ENCODE results near the gene CLEC4M. TPM values are rescaled to one million over a fixed set of nuclear protein-coding genes. Genes with fewer than 3 reads are reported as not detected.
A peak's percentile ranks its signal among the peaks of the same experiment; 100 is the strongest.
"Not testable (repeated sequence)": the region's sequence is repeated elsewhere in the genome, so short reads cannot be mapped to it uniquely, and the experiment has no call there.

CLEC4M gene
- total RNA-seq, 2 donors from 2014 or later, result not detected

- Mint-ChIP-seq H3K36me3 (peaks cover 6% of the 10 kb centered on the region), H3K27me3 (peaks cover 29 to 33% of the 10 kb centered on the region in 2 donors), H3K4me3 (no peak overlapping the region), H3K27ac (no peak overlapping the region), H3K9me3 (peaks cover 5% of the 10 kb centered on the region), H3K4me1 (ENCODE audit: low read depth in 2 of 2) (peaks cover under 1% of the 10 kb centered on the region in 2 donors)
- DNase-seq (ENCODE audit: low spot score) (no peak), ATAC-seq (no peak)
Measured at GRCh38 chr19:7744871-7745650, 18.0 kb upstream of the CLEC4M start.

- H3K27me3 Mint-ChIP-seq, result peaks cover 28 to 32% of the 10 kb centered on the region in 2 donors
- H3K4me3 Mint-ChIP-seq; DNase-seq (ENCODE audit: low spot score); H3K9me3 Mint-ChIP-seq; H3K36me3 Mint-ChIP-seq; ATAC-seq: not testable (repeated sequence)
- peak overlapping the region in 1 of 2 donors; percentile 51 for H3K27ac Mint-ChIP-seq
- H3K4me1 Mint-ChIP-seq (ENCODE audit: low read depth in 2 of 2), result peaks cover 12 to 13% of the 10 kb centered on the region in 2 donors
Measured at GRCh38 chr19:7746306-7746705, 16.7 kb upstream of the CLEC4M start.

GRCh38 chr19:7746903-7747884 lies 15.8 kb upstream of the CLEC4M start, which contains the start of gene CD209:
Gene CD209 (minus strand): TSS chr19:7747534. CDS start chr19:7747511, 23 bp downstream.
- H3K27ac Mint-ChIP-seq, result no peak within 1 kb of the TSS
- ATAC-seq, result no peak
- H3K27me3 Mint-ChIP-seq, result peaks cover 25 to 26% of the 10 kb centered on the region in 2 donors
- H3K4me1 Mint-ChIP-seq (ENCODE audit: low read depth in 2 of 2), result peaks cover 14 to 15% of the 10 kb centered on the region in 2 donors
- H3K9me3 Mint-ChIP-seq, result peaks cover 5% of the 10 kb centered on the region
- no peak within 1 kb of the TSS for H3K4me3 Mint-ChIP-seq
- DNase-seq (ENCODE audit: low spot score), result no peak
- peaks cover 6% of the 10 kb centered on the region for H3K36me3 Mint-ChIP-seq

GRCh38 chr19:7748171-7748570 lies 14.9 kb upstream of the CLEC4M start:
- H3K36me3 Mint-ChIP-seq, result peaks cover 9% of the 10 kb centered on the region
- H3K4me1 Mint-ChIP-seq (ENCODE audit: low read depth in 2 of 2), result peaks cover 14 to 17% of the 10 kb centered on the region in 2 donors
- H3K4me3 Mint-ChIP-seq, result no peak overlapping the region

GRCh38 chr19:7748756-7749155 lies 14.3 kb upstream of the CLEC4M start:
- H3K4me1 Mint-ChIP-seq (ENCODE audit: low read depth in 2 of 2), result peaks cover 18 to 21% of the 10 kb centered on the region in 2 donors
- H3K9me3 Mint-ChIP-seq, result peaks cover 5% of the 10 kb centered on the region
- H3K36me3 Mint-ChIP-seq, result peaks cover 12% of the 10 kb centered on the region
- H3K4me3 Mint-ChIP-seq, result no peak overlapping the region
- no peak overlapping the region for H3K27ac Mint-ChIP-seq
- DNase-seq (ENCODE audit: low spot score), result no peak
- no peak for ATAC-seq
- H3K27me3 Mint-ChIP-seq, result peaks cover 24 to 33% of the 10 kb centered on the region in 2 donors

More at GRCh38 chr19:7748171-7748570, 14.9 kb upstream of the CLEC4M start:
- H3K9me3 Mint-ChIP-seq, result peaks cover 5% of the 10 kb centered on the region
- H3K27me3 Mint-ChIP-seq, result peaks cover 24 to 29% of the 10 kb centered on the region in 2 donors
- ATAC-seq (no peak), DNase-seq (ENCODE audit: low spot score) (no peak)
- H3K27ac Mint-ChIP-seq, result no peak overlapping the region

- ATAC-seq (peak; percentile 74 to 80), DNase-seq (ENCODE audit: low spot score) (no peak)
- peaks cover 9% of the 10 kb centered on the region for H3K9me3 Mint-ChIP-seq
- peaks cover 18% of the 10 kb centered on the region for H3K36me3 Mint-ChIP-seq
- H3K4me3 Mint-ChIP-seq, result no peak overlapping the region
- no peak overlapping the region for H3K27ac Mint-ChIP-seq
- peaks cover 21% of the 10 kb centered on the region in 2 donors for H3K4me1 Mint-ChIP-seq (ENCODE audit: low read depth in 2 of 2)
- H3K27me3 Mint-ChIP-seq, result peaks cover 30 to 53% of the 10 kb centered on the region in 2 donors
Measured at GRCh38 chr19:7751157-7751783, 11.8 kb upstream of the CLEC4M start.

- Mint-ChIP-seq H3K4me1 (ENCODE audit: low read depth in 2 of 2) (peaks cover 8 to 10% of the 10 kb centered on the region in 2 donors), H3K27me3 (peaks cover 16 to 29% of the 10 kb centered on the region in 2 donors), H3K4me3 (no peak overlapping the region), H3K36me3 (peaks cover 41% of the 10 kb centered on the region), H3K27ac (no peak overlapping the region), H3K9me3 (peaks cover 21% of the 10 kb centered on the region)
- no peak for ATAC-seq
- DNase-seq (ENCODE audit: low spot score), result no peak
Measured at GRCh38 chr19:7756258-7756657, 6.8 kb upstream of the CLEC4M start.

- Mint-ChIP-seq H3K36me3 (peaks cover 41% of the 10 kb centered on the region), H3K9me3 (peaks cover 21% of the 10 kb centered on the region), H3K4me1 (ENCODE audit: low read depth in 2 of 2) (peaks cover 6 to 8% of the 10 kb centered on the region in 2 donors), H3K4me3 (no peak overlapping the region), H3K27me3 (peaks cover 16 to 31% of the 10 kb centered on the region in 2 donors), H3K27ac (no peak overlapping the region)
- DNase-seq (ENCODE audit: low spot score) (no peak), ATAC-seq (no peak)
Measured at GRCh38 chr19:7757358-7757757, 5.7 kb upstream of the CLEC4M start.

GRCh38 chr19:7759156-7759555 lies 3.9 kb upstream of the CLEC4M start:
- Mint-ChIP-seq H3K27ac (no peak overlapping the region), H3K4me3 (no peak overlapping the region), H3K36me3 (peaks cover 35% of the 10 kb centered on the region), H3K9me3 (peaks cover 21% of the 10 kb centered on the region), H3K27me3 (peaks cover 19 to 37% of the 10 kb centered on the region in 2 donors), H3K4me1 (ENCODE audit: low read depth in 2 of 2) (peaks cover 0 to 3% of the 10 kb centered on the region in 2 donors)
- DNase-seq (ENCODE audit: low spot score), result no peak
- no peak for ATAC-seq

GRCh38 chr19:7763696-7764095 lies 653 bp downstream of the CLEC4M start:
- peak in 1 of 2 donors; percentile 10 for ATAC-seq
- Mint-ChIP-seq H3K9me3 (peaks cover 8% of the 10 kb centered on the region), H3K4me3 (no peak overlapping the region), H3K4me1 (ENCODE audit: low read depth in 2 of 2) (no peaks in the 10 kb centered on the region), H3K27me3 (peaks cover 23 to 25% of the 10 kb centered on the region in 2 donors), H3K27ac (no peak overlapping the region), H3K36me3 (peaks cover 13% of the 10 kb centered on the region)
- no peak for DNase-seq (ENCODE audit: low spot score)

- DNase-seq (ENCODE audit: low spot score); H3K27ac Mint-ChIP-seq; H3K4me3 Mint-ChIP-seq; H3K4me1 Mint-ChIP-seq (ENCODE audit: low read depth in 2 of 2); ATAC-seq; H3K36me3 Mint-ChIP-seq; H3K9me3 Mint-ChIP-seq: not testable (repeated sequence)
- H3K27me3 Mint-ChIP-seq, result peaks cover 25% of the 10 kb centered on the region in 2 donors
Measured at GRCh38 chr19:7764157-7764556, 1.1 kb downstream of the CLEC4M start.

GRCh38 chr19:7765043-7765442 lies 2.0 kb downstream of the CLEC4M start:
- H3K9me3 Mint-ChIP-seq; H3K4me3 Mint-ChIP-seq; H3K4me1 Mint-ChIP-seq (ENCODE audit: low read depth in 2 of 2); H3K36me3 Mint-ChIP-seq; DNase-seq (ENCODE audit: low spot score); H3K27ac Mint-ChIP-seq: not testable (repeated sequence)
- peaks cover 25 to 32% of the 10 kb centered on the region in 2 donors for H3K27me3 Mint-ChIP-seq
- peak in 1 of 2 donors; percentile 31 for ATAC-seq

- H3K4me1 Mint-ChIP-seq (ENCODE audit: low read depth in 2 of 2), result peaks cover 4% of the 10 kb centered on the region in 2 donors
- no peaks in the 10 kb centered on the region for H3K9me3 Mint-ChIP-seq
- H3K27me3 Mint-ChIP-seq, result peaks cover 29 to 38% of the 10 kb centered on the region in 2 donors
- no peak overlapping the region for H3K4me3 Mint-ChIP-seq
- no peaks in the 10 kb centered on the region for H3K36me3 Mint-ChIP-seq
- DNase-seq (ENCODE audit: low spot score), result no peak
- ATAC-seq, result no peak
- H3K27ac Mint-ChIP-seq, result no peak overlapping the region
Measured at GRCh38 chr19:7766535-7766934, 3.5 kb downstream of the CLEC4M start.

All from natural killer cell treated with Interleukin-12 subunit alpha and Interleukin-12 subunit beta and Interleukin-15 and Interleukin-18, amount 100 ng/mL, for 72 hours (primary cell).